GM18907 (cell line): ENCODE data around the gene PHF1.

Experiments used
- ATAC-seq: cut with Tn5 transposase; IDR thresholded peaks from one replicate; pipeline ENCODE4 v1.9.1; 2021; ENCODE audit warnings: mild to moderate bottlenecking, moderate library complexity; ENCODE audit not compliant: unreplicated experiment

The PHF1 gene

DNA sequence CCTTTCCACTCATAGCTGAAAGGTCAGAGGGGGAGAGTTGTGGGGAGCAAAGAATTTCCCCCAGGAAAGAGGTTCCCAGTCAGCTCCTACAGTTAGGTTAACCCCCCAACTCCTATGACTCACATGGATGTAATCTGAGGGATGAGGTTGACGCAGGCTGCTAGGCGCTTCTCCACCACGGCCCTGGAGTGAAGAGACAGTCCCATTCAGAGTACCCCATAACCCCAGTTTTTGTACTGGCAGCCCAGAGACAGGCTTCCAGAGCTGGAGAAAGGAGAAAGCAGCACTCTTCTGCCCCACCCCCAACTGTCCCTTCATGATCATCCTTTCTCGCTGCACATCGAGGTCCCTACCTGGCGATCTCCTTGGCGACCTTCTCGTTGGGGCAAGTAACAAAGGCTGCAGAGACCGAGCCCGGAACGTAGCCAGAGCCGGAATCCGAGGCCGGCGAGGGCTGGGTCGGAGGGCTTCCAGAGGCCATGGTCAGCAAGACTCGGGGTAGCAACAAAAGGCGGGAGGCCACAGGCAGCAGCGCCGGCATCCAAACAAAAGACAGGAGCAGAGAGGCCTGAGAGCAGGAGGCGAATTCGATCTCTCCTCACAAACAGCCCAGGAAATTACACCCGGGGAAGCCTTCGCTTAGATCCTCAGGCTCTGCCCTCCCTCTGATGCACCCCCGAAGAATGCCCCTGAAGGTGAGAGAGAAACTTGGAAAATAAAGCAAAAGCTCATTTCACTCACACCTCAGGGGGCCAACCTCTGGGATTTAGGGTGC lies 6.5 kb downstream of the PHF1 start:
- ATAC-seq: no peak

DNA sequence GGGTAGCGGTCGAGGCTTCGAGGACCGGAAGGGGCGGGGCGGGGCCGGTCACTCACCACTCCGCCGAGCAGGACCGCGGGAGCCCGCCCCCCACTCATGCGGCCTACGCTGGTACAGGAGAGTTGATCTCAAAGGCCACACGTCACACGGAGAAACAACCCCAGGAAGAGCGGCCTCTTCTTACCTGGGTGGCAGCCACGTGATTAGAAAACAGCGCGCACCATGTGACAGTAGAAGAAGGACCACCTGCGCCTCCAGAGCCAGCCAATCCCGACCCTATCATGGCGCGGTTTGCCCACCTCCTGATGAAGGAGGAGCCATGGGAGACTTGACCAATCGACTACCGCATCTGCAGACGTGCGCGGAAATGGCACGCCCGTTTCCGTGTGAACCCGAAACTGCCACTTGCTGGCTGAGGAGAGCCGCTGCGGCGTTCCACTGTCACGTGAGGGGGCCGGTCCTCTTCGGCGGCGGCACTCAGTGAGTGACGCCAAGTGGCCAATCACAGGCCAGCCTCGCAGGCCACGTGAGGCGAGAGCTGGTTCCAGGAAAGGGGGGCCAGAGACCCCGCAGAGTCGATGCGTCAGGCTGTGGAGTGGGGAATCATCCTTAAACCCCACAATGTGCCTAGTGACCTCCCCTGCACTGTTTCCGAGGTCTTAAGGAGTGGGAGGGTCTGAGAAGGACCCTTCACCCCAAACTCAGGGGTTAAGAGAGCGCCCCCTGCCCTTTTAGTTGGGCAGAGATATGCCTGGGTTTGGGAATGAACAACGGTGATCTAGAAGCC lies 7.3 kb downstream of the PHF1 start, which contains the start of gene CUTA:
Gene CUTA, minus strand, starts transcription at position 205 of the 787 bp plus-strand sequence. Its CDS starts 107 bp downstream, at position 98.
- ATAC-seq: peak; percentile 84

DNA sequence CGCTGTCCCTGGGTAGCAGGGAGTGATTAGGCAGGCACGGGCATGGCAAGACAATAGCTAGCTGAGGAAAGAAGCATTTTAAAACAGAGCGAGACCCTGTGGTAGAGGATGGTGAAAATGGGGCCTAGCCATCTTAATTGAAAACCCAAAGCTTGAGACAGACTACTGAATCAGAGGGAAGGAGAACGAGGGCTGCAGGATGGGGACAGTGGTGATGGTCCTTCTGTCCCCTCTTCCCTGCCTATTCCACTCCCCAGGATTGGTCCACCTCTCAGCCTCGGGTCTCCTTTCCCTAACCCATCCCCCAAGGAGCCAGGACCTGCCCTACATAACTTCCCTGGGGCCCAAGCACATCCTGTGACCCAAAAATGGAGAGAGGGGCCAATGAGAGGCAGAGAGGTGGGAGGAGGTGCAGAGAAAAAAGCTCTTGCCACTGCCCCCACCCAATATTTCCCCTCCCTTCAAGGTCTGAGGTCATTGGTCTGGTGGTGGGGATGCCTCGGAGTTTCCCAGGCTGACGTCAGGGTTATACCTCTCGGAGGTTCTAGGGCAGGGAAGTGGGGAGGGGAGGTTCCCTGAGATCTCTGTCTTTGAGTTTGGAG lies 8.0 kb downstream of the PHF1 start:
- ATAC-seq: no peak

DNA sequence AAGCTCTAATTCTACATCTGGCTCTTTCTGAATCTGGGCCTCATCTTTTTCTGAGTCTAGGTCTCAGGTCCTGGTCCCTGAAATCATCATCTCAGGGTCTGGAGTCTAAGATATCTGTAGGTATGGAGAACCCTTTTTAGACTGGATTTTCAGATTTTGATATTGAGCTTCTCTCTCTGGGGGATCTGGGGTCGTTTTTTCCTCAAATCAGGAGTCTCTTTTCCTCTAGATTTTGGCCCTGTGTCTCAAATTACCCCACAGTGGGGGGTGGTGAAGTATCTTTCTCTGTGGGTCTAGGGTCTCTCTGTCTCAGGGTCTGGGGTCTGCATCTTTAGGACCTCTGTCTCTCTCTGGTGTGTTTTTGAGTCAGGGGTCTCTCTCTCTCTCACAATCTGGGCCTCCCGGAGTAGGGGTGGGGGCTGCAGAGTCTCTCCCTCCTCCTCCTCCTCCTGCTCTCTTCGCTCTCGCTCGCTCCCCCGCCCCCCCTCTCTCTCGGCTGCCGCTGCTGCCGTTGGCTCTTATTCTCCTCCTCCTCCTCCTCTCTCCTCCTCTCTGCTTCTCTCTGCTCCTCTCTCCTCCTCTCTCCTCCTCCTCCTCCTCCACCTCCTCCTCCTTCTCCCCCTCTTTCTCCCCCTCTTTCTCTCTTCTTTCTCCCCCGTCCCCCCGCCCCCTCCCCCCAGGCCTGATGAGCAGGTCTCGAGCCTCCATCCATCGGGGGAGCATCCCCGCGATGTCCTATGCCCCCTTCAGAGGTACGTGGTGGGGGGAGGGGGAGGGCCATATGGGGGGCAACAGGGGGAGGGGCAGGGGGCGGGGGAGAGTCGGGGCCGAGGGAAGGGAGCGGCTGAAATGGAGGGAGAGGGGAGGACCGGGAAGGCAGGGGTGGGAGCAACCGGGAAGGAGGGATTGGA lies 9.0 kb downstream of the PHF1 start, which contains the start of gene SYNGAP1:
Gene SYNGAP1, plus strand, starts transcription at position 486 of the 911 bp plus-strand sequence. Its CDS starts 200 bp downstream, at position 686.
- ATAC-seq: no peak

DNA sequence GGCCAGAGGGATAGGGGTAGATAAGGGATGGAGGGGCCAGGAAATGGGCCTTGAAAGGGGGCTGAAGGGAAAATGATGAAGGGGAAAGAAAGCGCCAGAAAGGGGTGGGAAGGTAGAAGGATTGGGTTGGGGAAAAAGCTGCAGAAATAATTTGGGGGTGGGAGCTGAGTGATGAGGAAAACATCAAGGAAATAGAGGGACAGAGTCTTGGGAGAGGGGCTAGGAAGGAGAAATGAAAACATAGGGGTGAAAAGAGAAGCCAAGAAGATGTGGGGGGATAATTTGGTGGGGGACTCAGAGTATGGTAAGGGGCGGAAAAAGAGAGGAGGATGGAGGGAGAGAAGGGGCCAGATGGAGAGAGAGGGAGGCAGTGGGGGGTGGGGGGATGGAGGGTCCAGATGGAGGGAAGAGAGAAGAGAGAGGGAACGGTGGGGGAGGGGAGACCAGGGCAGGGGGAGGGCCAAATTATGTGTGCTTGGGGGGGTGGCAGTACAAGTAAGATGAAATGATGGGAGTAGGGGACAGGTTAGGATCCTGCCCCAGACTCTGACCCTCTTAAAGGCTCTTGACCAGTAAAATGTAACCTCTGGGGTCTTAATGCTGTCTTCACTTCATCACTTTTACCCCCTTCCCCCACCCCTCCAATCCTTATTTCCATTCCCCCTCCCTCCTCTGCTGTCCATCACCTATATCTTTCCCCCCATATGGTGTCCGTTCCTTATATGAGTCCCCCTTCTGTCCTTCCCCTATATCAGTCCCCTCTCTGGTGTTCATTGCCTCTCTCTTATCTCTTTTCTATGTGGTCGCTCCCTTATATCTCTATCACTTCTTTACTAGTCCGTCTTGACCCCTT lies 9.9 kb downstream of the PHF1 start:
- ATAC-seq: no peak

DNA sequence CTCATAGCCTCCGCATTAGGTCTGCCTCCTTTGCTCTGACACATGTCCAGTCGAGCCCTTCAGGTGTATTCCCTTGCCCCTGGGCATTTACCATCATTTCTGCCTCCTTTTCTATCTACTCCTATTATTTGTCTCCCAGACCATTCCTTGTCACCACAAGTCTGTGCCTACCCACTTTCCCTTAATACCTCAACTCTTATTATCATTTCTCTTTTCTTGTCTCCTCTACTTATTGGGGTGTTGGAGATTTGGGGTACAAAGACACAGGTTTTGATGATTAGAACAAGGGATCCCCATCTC lies 10.5 kb downstream of the PHF1 start:
- ATAC-seq: no peak

DNA sequence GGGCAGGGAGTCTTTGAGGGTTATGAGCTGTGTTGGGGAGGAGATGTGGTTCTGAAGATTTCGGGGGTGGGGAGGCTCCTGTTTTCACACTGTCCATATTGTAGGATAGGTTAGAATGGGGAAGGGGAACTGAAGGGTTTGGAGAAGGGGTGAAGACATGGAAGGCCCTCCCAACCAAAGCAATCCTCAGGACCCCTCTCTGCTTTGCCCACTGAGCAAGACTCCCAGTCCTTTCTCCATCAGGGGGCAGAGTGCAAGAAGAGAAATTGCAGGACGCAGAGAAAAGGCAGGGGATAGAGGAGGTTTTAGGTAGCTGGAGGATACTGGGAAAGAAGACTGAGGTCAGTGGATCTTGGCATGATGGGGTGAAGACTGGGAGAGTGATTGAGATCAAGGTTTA lies 13.0 kb downstream of the PHF1 start:
- no peak for ATAC-seq

DNA sequence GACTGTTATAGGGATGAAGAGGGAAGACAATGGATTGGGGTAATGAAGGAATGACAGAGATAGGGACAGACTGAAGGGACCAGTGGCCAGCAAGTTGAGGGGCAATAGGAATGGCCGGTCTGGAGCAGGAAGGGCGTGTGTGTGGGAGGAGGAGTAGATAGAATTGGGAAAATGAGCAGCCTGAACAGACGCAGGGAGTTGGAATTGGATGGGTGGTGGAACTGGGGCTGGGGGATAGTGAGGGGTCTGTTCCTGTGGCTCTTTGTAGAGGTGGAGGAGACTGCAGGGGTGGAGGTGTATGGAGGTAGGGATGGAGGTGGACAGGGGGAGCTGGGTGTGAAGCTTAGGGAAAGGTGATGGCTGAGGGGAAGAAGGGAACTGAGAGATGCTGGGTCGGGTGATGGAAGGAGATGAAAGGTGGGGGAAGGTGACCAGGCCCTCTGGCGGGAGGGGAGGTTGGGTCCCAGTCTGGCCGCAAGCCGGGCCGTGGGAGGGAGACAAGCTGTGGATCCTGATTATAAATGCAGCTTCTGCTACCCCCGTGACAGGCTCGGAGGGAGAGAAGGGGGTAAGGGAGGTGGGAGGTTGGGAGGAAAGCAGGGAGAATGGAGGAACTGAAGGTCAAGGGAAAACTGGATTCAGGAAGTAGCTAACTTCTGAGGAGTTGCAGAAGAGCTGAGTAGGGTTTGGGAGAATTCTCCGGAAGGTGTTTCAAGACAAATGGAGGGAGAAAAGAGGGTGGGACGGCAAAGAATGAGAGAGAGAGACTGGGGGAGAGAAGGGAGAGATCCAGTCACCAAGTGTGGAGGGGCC lies 14.2 kb downstream of the PHF1 start:
- ATAC-seq: no peak

DNA sequence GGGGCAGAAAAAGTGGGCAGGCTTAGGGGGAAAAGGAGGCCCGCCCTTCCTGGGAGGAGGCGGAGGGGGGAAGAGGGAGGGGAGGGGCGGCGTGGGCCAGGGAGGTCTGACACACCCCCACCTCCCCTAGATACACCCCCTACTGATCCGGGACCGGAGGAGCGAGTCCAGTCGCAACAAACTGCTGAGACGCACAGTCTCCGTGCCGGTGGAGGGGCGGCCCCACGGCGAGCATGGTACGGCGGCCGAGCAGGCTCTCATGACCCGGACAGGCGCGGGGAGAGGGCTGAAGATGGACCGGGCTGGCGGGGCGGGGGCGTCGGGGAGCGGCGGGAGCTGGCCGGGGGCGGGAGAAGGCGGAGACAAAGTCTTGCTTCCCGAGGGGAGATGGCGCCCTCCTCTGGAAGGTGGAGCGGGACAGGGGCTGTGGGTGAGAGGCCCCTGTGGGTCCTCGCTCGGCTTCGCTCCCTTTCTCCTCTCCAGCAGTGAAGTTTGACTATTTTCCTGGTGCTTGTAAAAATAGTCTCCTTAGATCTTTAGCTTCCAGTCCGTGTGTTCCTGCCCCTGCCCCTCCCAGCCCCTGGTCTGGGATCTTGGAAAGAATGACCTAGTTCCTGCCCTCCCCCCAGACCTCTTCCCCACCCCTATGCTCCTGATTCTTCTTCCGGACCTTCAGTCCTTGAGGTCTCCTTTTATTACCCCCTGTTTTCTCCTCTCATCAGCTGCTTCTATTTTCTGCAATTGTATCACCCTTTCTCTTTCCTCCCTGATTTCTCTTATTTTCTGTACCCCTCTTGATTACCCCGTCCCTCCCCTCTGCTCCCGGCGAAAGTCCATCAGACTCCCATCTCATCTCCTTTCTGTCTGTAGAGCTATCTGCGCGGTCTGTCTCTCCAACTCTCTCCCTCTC lies 15.1 kb downstream of the PHF1 start:
- ATAC-seq: peak; percentile 38

DNA sequence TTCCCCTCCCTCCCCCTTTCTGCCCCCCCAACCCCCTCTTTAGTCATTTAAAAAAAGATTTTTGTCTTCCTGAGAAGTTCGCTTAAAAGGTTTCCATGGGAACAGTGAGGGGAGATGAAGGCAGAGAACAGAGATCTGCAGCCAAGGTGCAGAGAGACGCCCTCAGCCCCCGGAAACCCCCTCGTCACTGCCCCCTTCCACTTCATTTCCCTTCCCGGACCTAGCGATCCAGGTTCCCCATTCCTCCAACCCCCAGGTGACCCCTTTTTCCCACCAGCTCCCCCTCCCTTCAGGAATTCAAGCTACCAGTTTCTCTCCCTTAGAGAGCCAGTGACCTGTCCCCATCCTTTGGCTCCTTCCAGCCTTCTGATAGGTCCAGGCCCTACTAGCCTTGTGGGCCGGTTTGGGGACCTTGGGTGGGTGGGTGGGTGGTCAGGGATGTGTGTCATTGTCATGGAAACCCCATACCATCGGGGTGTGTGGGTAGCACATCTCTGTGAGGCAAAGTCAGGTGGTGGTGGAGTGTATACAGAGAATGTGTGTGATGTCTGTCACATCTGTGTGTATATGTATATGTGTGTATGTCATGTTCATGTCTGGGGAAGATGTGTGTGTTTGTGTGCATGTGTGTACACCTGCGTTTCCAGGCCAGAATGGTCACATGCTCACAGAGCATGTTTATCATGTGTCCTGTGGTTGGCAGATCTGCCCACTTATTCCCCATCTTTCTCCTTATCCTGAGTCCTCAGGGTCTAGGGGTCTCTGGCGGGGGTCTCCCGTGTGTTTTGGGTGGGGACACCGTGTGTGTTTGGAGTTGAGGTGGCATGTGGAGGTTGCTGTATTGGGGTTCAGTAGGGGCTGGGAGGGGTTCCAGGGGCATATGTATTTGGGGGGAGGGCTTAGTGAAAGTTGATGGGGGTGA lies 16.0 kb downstream of the PHF1 start:
- no peak for ATAC-seq

DNA sequence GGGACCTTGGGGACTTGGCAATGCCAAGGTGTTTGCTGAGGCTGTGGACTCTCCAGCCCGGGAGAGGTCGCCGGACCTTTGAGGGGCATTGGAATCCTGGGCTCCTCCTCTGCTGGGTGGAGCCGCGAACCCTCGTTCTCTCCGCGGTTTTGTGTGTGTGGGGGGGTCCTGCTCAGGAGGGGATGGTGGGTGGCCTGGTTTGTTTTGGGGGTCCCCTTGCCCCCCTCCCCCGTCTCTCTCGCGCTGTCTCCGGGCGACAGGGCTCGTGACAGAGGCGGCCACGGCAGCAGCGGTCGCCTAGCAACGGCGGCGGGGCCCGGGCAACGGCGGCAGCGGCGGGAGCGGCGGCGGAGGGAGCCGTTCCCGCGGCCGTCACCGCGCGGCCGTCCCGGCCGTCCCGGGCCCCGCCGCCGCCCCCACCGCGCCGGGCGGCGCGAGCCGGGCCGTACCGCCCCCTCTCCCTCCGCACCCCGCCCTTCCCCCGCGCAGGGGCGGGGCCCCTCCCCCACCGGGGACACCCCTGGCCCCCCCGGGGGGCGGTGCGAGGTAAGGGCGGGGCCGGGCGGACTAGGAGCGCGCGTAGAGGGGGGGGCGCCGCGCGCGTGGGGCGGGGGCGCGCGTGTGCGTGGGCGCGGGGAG lies 16.9 kb downstream of the PHF1 start:
- ATAC-seq: no peak

DNA sequence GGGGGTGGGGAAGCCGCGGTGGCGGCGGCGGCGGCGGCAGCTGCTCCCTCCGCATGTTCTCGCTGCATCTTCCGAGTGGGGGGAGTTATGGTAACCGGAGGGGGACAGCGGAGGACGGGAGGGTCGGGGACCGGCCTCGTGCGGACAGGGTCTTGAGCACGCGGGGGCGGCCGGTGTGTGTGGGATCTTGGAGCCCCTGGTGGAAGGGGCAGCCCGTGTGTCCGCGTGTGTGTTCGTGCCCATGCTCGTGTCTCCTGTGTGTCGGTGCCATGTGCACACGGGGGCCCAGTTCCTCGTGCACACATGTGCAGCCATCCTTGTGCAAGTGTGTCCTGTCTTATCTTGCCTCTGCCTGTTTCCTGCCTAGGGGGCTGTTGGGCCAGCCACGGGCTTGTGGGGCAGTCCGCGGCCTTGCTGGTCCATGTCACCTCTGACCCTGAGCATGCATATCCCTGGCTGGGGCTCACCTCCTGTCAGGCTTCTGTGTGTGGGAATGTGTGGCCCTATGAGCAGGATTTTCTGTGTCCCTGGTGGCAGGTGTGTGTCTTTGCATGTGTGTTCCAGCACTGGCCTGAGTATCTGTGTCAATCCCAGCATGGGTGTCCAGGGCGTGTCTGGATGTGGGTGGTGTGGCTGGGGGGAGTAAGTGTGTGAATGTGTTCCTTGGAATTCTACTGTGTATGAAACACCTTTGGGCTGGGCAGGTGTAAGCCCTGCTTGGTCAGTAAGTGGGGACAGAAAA lies 17.6 kb downstream of the PHF1 start:
- no peak for ATAC-seq

DNA sequence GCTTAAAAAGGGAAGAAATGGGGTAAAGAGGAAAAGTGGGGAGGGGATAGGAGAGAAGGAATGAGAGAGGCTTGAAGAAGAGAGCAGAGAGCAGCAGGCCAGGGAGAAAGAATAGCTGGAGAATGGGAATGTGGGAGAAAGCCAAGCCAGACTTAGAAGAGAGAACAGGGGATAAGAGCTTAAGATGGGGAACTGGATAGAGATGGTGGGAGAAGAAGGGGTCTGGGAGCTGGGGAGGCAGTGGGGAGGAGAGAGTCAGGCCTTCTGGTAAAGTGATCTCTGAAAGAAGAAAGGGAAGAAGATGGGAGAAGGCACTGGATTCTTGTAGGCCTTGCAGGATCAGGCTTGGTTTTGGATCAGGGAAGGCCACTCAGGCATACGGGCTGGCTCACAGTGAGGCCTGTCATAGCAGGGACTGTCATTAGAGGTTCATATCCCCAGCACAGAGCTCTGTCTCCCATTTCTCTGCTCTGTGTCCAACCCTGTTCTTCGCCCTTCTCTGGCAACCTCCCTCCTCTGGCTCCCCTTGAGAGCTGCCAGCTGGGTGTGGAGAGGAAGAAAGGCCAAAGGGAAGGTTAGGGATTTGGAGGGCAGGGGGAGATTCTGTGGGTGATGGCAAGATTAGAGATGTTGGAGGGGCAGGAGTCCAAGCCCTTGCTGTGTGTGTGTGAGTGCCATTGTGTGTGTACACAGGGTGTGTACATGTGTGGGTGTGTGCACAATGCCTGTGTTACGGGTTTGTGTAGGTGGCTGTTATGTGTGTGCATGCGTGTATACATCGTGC lies 18.3 kb downstream of the PHF1 start:
- no peak for ATAC-seq

DNA sequence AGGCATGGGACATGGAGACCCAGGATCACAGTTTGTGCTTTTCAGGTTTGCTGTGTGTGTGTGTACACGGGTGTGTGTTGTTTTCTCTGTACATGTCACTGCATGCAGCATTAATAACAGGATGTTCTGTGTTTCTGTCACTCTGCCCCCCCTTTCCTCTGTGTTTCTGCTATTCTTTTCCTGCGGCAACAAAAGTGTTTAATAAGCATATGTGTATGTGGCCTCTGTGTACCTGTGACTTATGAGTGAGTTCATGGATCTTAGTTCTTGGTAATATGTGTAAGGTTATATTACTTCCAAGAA lies 18.9 kb downstream of the PHF1 start:
- no peak for ATAC-seq

DNA sequence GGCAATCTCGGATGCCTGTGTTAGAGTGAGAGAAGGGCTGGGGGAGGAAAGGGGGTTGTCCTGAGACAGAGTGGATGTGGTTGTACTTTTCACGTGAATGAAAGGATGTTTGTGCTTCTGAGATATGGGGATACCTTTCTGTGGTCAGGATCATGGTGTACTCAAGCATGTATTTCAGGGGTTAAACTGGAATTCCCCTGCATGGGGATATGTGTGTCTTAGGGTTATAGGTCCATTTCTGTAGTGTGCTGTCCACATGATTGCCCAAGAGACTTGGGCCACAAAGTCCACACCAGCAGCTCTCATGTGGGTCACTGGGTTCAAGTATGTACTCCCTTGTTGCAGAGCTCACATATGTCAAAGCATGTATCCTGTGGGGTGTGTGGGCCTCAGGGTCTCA lies 19.5 kb downstream of the PHF1 start:
- no peak for ATAC-seq
